HFFc6 (cell line): Measurements from ENCODE around the gene AQP6. TPM values are rescaled to one million over a fixed set of nuclear protein-coding genes. Genes with fewer than 3 reads are reported as not detected.

ENCODE experiments used
- DNase-seq: peaks from one replicate; pipeline ENCODE4 v3.0.0-alpha.2; 2018
- H3K27ac Mint-ChIP-seq: 2 replicates; pipeline ENCODE4 v1.8.0; 2020; ENCODE audit warnings: mild to moderate bottlenecking, mixed read lengths
- H3K27me3 Mint-ChIP-seq: 2 replicates; pipeline ENCODE4 v1.8.0; 2021; ENCODE audit warnings: mild to moderate bottlenecking, moderate library complexity, mixed read lengths; ENCODE audit not compliant: insufficient read depth
- H3K36me3 Mint-ChIP-seq: 2 replicates; pipeline ENCODE4 v1.8.0; 2021; ENCODE audit warnings: low read depth, mixed read lengths
- H3K4me1 Mint-ChIP-seq: 2 replicates; pipeline ENCODE4 v1.8.0; 2020; ENCODE audit warnings: low read depth, mixed read lengths
- H3K4me3 Mint-ChIP-seq: 2 replicates; pipeline ENCODE4 v1.8.0; 2020; ENCODE audit warnings: mild to moderate bottlenecking, moderate library complexity, mixed read lengths
- H3K9me3 Mint-ChIP-seq: 2 replicates; pipeline ENCODE4 v1.8.0; 2020; ENCODE audit warnings: mild to moderate bottlenecking, mixed read lengths
- total RNA-seq, 6 experiments: library from RNA; stranded (reverse); fragmentation: NEBNext Ultra II Directional; extraction: Animal tissue kit (Norgen Biotek cat#: 25700); gene quantifications; 2 replicates in 1 of 6; 3 replicates in 5 of 6; pipeline ENCODE4 v1.2.3, GENCODE V29; 2021
- TF ChIP-seq, protein P1 (sequence below): fragments of 200-600 bp; sonication (generic); IDR thresholded peaks from 2 replicates; pipeline ENCODE4 v1.5.0; 2021; ENCODE audit warnings: antibody characterized with exemption, mild to moderate bottlenecking

AQP6 gene
- total RNA-seq, 6 experiments from 2014 or later: not detected

DNA sequence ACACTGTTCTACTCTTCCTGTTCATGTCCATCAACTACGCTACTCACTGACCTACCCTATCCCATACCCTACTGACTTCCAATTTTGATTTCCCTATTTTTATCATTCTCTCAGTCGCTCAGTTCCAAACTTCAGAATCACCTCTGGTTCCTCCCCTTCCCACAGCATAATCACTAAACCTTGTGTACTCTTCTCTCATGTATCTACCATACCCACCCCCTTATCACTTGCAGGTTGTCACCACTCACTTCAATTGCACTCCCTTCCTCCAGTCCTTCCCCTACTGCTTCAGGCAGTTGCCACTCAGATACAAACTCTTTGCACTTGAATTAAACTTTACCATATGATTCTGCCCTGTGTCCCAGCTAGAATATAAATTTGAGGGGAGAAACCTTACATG is 46.2 kb downstream of the AQP6 start:
- H3K4me1 Mint-ChIP-seq: peaks cover 75% of the 10 kb centered on the region
- H3K36me3 Mint-ChIP-seq: peaks cover 15% of the 10 kb centered on the region
- TF ChIP-seq, protein P1, sequence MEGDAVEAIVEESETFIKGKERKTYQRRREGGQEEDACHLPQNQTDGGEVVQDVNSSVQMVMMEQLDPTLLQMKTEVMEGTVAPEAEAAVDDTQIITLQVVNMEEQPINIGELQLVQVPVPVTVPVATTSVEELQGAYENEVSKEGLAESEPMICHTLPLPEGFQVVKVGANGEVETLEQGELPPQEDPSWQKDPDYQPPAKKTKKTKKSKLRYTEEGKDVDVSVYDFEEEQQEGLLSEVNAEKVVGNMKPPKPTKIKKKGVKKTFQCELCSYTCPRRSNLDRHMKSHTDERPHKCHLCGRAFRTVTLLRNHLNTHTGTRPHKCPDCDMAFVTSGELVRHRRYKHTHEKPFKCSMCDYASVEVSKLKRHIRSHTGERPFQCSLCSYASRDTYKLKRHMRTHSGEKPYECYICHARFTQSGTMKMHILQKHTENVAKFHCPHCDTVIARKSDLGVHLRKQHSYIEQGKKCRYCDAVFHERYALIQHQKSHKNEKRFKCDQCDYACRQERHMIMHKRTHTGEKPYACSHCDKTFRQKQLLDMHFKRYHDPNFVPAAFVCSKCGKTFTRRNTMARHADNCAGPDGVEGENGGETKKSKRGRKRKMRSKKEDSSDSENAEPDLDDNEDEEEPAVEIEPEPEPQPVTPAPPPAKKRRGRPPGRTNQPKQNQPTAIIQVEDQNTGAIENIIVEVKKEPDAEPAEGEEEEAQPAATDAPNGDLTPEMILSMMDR: no peak
- H3K27ac Mint-ChIP-seq: peak overlapping the region; percentile 90
- no peak for DNase-seq
- no peaks in the 10 kb centered on the region for H3K9me3 Mint-ChIP-seq
- peak overlapping the region; percentile 13; the same call in 1 of the 2 replicates for H3K4me3 Mint-ChIP-seq
- no peaks in the 10 kb centered on the region; the same call in 1 of the 2 replicates for H3K27me3 Mint-ChIP-seq

DNA sequence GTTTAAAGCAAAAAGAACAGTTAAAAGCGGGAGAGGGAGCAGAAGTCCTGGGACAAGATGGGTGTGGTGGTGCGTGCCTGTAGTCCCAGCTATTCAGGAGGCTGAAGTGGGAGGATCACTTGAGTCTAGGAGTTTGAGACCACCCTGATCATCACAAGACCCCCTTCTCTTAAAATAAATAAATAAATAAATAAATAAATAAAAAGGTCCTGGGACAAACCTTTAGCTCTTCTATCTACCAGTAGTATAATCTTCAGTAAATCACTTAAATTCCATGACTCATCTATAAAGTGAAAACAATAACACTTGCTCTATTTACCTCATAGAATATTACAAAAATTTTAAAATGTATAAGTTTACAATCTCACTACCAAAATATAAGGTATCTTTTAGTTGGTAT is 46.8 kb downstream of the AQP6 start:
- peak overlapping the region; percentile 90; the same call in 1 of the 2 replicates for H3K27ac Mint-ChIP-seq
- no peaks in the 10 kb centered on the region; the same call in 1 of the 2 replicates for H3K27me3 Mint-ChIP-seq
- no peaks in the 10 kb centered on the region for H3K9me3 Mint-ChIP-seq
- TF ChIP-seq, protein P1: no peak
- H3K36me3 Mint-ChIP-seq: peaks cover 21% of the 10 kb centered on the region
- DNase-seq: no peak
- H3K4me3 Mint-ChIP-seq: no peak overlapping the region
- peaks cover 75% of the 10 kb centered on the region for H3K4me1 Mint-ChIP-seq

DNA sequence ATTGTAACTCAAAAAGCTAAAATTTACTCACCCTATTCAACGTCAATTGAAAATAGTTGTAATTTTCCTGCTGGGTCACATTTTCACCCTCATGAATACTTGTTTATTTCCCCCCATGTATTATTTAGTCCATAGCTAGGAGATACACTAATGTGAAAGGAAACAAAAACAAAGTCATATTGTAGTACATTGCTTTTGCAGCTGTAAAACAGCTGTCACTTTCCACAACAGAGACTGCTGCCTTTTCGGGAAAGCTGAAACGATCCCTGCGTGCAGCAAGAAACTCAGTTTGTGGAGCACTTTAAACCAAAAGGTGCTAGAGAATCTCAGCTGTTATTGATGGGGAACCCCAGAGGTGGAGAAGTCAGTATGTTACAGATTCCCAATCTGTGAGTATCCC is 48.3 kb downstream of the AQP6 start:
- TF ChIP-seq, protein P1: no peak
- peak overlapping the region; percentile 42 for H3K27ac Mint-ChIP-seq
- no peaks in the 10 kb centered on the region; the same call in 1 of the 2 replicates for H3K27me3 Mint-ChIP-seq
- peaks cover 83% of the 10 kb centered on the region for H3K4me1 Mint-ChIP-seq
- no peaks in the 10 kb centered on the region for H3K9me3 Mint-ChIP-seq
- DNase-seq: no peak
- peaks cover 27% of the 10 kb centered on the region for H3K36me3 Mint-ChIP-seq
- peak overlapping the region; percentile 56 for H3K4me3 Mint-ChIP-seq

DNA sequence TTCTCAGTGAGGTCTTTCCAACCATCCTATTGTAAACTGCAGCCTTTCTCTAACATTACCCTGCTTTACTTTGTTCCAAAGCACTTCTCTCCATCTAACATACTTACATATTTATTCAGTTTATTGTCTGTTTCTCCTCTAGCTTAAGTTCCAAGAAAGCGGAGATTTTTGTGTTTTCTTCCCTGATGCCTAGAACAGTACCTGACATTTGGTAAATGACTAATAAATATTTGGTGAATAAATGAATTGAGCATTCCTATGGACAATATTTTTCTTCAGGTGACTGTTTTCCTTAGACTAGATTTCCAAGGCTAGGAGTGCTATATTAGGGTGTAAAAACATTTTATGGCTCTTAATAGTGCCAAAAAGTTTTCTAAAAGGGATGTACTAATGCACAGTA is 50.2 kb downstream of the AQP6 start:
- H3K9me3 Mint-ChIP-seq: no peaks in the 10 kb centered on the region
- H3K27me3 Mint-ChIP-seq: no peaks in the 10 kb centered on the region; the same call in 1 of the 2 replicates
- H3K4me3 Mint-ChIP-seq: peak overlapping the region; percentile 97; the same call in 1 of the 2 replicates
- peaks cover 67% of the 10 kb centered on the region for H3K4me1 Mint-ChIP-seq
- DNase-seq: no peak
- TF ChIP-seq, protein P1: no peak
- H3K27ac Mint-ChIP-seq: no peak overlapping the region; the same call in 1 of the 2 replicates
- peaks cover 22% of the 10 kb centered on the region for H3K36me3 Mint-ChIP-seq

DNA sequence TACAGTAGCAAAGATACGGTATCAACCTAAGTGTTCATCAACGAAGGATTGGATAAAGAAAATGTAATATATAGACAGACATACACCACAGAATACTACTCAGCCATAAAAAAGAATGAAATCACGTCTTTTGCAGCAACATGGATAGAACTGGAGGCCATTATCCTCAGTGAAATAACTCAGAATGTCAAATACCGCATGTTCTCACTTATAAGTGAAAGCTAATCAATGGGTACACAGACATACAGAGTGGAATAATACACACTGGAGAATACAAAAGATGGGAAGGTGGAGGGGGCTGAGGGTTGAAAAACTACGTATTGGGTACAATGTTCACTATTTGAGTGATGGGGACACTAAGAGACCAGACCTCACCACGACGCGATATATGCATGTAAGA is 51.5 kb downstream of the AQP6 start:
- DNase-seq: no peak
- H3K27me3 Mint-ChIP-seq: no peaks in the 10 kb centered on the region; the same call in 1 of the 2 replicates
- TF ChIP-seq, protein P1: no peak
- H3K9me3 Mint-ChIP-seq: no peaks in the 10 kb centered on the region
- peak overlapping the region; percentile 97 for H3K4me3 Mint-ChIP-seq
- peak overlapping the region; percentile 94 for H3K27ac Mint-ChIP-seq
- H3K4me1 Mint-ChIP-seq: peaks cover 54% of the 10 kb centered on the region
- peaks cover 22% of the 10 kb centered on the region for H3K36me3 Mint-ChIP-seq
